PC-9 (cell line): ENCODE results near the gene SIRT2.

ENCODE experiments used
- EZH2 ChIP-seq: fragments of 200-600 bp; sonication (generic); IDR thresholded peaks from 2 replicates; pipeline ENCODE4 v1.8.0; 2017; ENCODE audit warnings: antibody characterized with exemption, low read depth
- TF ChIP-seq, protein P1 (sequence below): fragments of 200-600 bp; sonication (generic); conservative IDR thresholded peaks from 2 replicates; pipeline ENCODE4 v1.6.1; 2017; ENCODE audit warnings: mixed run types, antibody characterized with exemption, mild to moderate bottlenecking, moderate library complexity

DNA sequence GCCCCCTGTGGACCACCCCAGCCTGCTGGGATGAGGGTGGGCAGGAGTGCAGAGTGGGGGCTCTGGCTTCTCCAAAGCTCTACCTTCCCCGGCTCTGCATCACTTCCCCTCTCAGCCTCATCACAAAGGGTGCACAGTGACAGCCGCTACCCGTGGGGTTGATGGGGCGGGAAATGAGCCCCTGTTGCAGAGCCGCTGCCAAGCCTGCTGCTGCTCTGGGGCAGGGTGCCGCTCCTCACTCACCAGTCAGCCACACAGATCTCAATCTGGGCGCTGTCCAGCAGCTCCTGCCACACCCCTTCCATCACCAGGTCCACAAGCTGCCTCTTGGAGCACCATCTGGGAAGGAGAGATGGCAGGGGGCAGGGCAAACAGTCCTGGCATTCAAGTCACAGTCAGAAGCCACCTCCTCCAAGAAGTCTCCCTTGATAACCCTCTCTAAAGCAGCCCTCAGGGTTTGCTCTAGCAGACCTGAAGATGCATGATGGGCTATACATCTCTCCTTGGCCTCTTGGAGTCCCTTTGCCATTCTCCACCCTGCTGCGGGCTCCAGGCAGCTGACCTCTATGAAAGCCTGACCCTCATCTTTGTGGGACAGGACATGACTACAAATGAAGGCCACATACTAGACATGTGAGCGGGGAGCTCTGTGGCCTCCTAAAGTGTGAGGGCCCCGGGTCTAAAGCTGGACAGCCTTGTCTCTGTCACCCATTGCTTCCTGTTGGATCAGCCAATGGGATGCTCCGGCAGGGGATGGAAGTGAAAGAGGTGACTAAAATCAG lies 47.0 kb upstream of the SIRT2 start:
- TF ChIP-seq, protein P1, sequence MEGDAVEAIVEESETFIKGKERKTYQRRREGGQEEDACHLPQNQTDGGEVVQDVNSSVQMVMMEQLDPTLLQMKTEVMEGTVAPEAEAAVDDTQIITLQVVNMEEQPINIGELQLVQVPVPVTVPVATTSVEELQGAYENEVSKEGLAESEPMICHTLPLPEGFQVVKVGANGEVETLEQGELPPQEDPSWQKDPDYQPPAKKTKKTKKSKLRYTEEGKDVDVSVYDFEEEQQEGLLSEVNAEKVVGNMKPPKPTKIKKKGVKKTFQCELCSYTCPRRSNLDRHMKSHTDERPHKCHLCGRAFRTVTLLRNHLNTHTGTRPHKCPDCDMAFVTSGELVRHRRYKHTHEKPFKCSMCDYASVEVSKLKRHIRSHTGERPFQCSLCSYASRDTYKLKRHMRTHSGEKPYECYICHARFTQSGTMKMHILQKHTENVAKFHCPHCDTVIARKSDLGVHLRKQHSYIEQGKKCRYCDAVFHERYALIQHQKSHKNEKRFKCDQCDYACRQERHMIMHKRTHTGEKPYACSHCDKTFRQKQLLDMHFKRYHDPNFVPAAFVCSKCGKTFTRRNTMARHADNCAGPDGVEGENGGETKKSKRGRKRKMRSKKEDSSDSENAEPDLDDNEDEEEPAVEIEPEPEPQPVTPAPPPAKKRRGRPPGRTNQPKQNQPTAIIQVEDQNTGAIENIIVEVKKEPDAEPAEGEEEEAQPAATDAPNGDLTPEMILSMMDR: no peak
- TF ChIP-seq EZH2: no peak
